SHP77 treated with DMSO at 0.1 percent for 48 hours (cell line): ENCODE results near the gene NAP1L1.
"Not testable (repeated sequence)": the region's sequence is repeated elsewhere in the genome, so short reads cannot be mapped to it uniquely, and the experiment has no call there.

Experiments used
- DNase-seq: peaks from one replicate; lab custom pipeline; 2025; lab: John Stamatoyannopoulos, UW

NAP1L1 gene

DNA sequence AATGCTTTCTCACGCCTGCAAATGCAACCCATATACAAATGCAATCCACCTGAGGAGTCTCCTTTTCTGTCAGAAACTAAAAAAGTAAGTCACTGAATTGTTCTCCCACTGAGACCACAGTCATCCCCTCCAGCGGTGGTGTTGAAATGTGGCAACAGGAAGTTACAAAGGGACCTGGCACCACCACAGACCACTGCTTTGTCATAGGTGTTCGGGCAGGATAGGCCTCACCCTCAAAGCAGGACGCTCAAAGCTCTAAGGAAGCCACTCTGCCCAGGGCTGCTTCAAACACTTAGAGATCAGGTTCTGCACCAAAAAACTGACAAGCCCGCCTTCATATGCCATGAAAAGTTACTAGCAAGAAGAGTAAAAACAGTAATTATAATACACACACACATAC lies 64.2 kb downstream of the NAP1L1 start:
- no peak for DNase-seq

- no peak for DNase-seq
These were observed 65.8 kb downstream of the NAP1L1 start for GRCh38 chr12:76018672-76019071.

DNA sequence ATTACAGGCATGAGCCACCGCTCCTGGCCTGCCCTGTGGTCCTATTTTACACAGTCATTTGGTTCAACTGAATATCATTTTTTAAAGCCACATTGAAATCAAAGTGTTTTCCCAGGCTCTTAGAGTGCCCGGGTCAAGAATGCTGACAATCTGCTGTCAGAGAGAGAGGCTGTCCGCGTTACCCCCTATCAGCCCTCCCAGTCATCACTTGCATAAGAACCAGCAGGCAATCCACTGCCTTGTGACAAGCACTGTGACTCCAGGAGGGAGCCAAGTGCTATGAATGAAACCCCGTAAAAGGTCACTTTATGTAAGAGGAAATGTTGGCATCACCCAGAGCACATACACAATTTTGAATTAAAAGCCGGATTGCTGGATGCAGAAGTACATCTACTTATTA lies 66.4 kb downstream of the NAP1L1 start:
- DNase-seq = no peak

DNA sequence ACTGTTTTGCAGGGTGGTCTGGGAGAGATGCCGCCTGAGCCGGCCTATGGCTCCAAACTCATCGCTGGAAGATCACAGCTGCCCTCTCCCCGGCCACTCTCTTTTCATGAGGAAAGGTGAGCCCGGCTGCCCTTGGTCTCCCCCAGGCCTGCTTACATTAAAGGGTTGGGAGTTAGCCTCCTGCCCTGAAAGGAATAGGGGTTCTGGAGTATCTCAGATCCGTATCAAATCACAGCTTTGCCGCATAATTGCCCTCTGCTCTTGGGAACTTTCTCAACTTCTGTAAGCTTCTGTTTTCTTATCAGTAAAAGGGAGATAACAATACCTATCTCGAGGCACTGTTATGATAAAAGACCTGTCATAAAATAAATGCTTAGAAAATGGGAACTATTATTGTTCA lies 70.5 kb downstream of the NAP1L1 start:
- no peak for DNase-seq

- DNase-seq = no peak
These were observed 70.9 kb downstream of the NAP1L1 start for GRCh38 chr12:76013603-76014002.

DNA sequence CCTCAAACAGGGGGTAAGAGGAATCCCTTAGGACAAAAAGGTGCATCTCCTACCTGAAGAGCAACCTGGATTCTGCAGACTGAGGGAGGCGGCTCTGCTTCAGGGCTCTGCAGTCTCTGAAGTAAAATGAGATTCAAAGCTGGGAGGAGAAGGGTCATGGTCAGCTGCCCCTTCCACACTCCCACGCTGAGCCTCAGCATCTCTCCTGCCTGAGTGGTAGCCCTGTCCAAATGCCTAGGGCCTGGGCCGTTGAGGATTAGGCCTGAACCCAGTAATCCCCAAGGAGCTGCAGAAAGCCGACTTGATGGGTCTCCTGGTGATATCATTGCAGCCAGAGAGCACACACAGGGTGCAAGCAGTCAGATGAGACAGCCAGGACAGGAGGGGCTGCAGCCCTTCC lies 71.8 kb downstream of the NAP1L1 start:
- DNase-seq = no peak

- DNase-seq = no peak
These were observed 73.6 kb downstream of the NAP1L1 start for GRCh38 chr12:76010732-76011458.

DNA sequence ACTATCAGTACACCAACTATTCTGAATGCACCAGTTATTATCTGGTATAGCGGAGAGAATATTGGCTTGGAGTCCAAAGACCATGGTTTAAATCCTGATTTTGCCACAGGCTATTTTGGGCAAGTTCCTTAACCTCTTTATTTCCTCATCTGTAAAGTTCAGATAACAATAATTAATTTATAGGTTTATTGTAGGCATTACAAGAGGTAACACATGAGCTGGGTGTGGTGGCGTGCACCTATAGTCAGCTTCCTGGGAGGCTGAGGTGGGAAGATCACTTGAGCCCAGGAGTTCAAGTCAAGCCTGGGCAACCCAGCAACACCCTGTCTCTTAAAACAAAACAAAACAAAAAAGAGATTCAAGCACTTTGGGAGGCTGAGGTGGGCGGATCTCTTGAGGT lies 76.1 kb downstream of the NAP1L1 start:
- DNase-seq = no peak

DNA sequence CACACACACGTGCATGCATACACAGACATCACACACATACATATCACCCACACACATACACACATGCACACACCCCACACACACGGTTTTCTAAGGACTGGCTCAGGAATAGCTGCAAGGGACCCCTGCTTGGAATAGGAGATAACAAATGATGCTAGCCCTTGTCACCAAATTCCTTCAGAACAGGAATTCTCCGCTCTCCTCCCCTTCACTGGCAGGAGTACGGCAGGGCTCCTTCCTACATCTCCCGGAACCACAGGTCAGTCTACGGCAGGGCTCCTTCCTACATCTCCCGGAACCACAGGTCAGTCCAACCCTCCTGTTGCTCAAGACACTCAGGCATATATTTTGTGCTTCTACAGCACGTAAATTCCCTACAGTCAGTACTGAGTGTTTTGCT lies 76.8 kb downstream of the NAP1L1 start:
- DNase-seq = no peak

DNA sequence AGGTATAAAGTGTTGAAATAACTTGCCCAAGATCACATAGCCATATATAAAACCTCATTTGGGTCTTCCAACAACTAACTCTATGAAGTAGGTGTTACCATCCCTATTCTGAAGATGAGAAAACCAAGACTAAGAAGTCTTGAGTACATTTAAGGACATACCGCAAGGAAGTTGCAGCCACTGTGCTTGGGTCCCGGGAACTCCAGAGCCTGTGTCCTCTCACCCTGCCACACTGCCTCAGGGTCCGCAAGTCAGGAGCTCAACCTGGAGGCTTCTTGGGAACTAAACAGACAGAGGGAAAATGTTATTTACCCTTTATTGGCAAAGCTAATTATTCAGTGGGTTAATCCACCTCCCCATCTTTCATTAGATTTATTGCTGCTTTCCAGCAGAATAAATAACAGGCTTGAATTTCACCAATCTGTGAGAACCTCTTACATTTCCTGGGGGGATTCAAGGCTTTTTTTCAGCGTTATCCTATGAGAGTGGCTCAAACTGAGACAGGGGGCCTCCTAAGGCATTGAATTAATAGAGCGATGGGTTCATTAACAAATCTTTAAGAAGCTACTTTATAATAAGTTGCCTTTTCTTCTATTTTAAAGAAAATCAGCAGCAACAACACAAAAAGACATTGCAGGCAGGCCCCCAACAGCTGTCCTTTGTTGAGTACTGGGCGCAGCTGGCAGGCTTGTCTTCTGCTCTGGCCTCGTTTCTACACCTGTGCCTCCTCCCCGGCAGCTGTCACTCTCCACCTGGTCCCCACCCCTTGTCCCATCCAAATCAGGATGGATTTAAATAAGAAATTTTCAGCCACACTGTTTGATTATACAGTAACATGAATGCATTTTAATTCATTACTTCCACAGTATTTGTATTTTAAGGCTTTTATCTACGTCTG lies 78.2 kb downstream of the NAP1L1 start:
- peak; percentile 45 for DNase-seq

GRCh38 chr12:76003355-76003638 lies 81.2 kb downstream of the NAP1L1 start:
- DNase-seq = no peak

DNA sequence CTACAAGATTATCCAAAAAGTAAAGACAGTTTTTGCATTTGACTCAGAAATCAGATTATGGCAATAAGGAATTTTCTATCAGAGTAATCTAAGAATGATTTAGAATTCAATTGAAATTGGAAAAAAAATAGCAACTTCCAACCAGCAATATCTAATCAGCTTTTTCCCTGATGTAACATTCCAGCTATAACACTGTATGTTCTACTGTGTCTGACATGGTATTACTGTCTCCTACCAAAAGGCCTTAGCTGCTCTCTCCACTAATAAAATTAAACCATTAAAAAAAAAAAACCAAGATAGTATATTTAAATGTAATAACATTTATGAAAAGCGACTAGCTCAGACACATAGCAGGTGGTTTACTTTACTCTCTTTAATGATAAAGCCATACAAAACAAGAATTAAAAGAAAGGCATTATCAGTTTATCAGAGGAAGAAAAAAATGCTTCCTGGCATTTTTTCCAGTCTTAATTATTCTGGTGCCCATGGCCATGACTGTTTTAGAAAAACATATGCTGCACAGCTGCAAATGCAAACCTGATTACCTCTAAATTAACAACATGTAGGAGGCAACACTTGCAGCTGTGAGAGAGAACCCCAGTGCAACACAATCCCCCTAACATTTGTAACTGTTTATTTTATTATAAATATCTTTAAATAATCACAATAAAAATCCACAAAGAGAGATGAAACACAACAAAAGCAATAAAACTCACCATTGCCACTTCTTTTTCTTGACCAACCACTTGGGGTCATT lies 81.7 kb downstream of the NAP1L1 start:
- no peak for DNase-seq

DNA sequence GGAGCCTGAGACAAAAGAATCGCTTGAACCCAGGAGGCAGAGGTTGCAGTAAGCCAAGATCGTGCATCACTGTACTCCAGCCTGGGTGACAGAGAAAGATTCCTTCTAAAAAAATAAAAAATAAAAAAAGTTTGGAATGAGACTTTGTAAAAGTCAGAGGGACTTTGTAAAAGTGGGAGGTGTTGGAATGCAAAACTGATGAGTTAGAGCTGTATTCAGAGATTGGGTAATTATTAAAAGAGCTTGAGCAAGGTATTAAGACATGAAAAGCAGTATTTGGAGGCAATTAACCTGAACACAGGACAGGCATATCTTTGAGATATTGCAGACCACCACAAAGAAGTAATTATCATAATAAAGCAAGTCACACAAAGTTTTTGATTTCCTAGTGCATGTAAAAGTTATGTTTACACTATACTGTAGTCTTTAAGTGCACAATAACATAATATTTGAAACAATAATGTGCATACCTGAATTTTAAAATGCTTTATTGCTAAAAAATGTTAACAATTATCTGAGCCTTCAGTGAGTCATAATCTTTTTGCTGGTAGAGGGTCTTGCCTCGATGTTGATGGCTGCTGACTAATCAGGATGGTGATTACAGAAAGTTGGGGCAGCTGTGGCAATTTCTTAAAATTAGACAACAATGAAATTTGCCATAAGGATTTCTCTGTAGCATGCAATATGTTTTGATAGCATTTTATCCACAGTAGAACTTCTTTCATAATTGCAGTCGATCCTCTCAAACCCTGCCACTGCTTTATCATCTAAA lies 86.0 kb downstream of the NAP1L1 start:
- no peak for DNase-seq

- DNase-seq = no peak
These were observed 86.8 kb downstream of the NAP1L1 start for GRCh38 chr12:75997658-75998057.

GRCh38 chr12:75996861-75997447 lies 87.5 kb downstream of the NAP1L1 start:
- no peak for DNase-seq

DNA sequence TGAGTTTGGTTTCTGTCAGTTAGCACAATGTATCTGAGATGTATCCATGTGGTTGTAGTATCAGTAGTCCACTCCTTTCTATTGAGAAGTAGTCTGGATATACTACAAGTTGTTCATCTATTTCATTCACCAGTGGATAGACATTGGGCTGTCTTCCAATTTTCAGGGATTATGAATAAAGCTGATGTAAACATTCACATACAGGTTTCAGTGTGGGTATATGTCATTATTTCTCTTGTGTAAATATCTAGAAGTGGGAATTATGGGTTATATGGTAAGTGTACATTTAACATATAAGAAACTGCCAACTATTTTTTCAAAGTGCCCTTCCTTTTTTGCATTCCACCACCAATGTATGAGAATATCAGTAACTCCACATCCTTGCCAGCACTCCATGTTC lies 88.8 kb downstream of the NAP1L1 start:
- DNase-seq = no peak

DNA sequence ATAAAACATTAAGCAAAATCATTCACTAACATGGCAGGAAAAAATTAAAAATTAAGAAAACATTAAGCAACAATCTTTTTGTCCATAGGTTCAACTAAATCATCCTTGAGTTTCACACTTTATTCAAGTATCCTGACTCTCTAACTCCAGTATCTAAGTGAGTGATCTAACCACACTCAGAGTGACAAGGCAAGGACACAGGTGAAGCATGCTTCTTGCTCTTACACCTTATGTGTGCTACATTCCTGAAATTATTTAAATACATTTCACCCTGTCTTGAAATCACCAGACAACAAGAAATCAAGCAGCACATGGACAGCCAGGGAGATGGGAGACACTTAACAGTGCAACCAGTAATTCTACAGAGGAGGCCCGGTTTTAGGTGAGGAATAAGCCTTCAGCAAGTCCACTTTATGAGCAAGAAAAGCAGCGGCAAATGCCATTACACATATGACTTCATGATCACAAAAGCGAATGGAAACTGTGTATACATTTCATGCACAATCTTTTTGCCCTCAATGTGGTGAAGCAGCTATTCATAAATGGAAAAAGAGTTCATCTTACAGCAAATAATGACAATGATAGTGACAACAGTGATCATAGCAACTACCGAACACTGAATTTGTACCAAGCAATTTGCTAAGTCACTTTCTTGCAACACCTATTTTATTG lies 90.3 kb downstream of the NAP1L1 start:
- no peak for DNase-seq

- DNase-seq = no peak
These were observed 92.7 kb downstream of the NAP1L1 start for GRCh38 chr12:75991753-75992152.

DNA sequence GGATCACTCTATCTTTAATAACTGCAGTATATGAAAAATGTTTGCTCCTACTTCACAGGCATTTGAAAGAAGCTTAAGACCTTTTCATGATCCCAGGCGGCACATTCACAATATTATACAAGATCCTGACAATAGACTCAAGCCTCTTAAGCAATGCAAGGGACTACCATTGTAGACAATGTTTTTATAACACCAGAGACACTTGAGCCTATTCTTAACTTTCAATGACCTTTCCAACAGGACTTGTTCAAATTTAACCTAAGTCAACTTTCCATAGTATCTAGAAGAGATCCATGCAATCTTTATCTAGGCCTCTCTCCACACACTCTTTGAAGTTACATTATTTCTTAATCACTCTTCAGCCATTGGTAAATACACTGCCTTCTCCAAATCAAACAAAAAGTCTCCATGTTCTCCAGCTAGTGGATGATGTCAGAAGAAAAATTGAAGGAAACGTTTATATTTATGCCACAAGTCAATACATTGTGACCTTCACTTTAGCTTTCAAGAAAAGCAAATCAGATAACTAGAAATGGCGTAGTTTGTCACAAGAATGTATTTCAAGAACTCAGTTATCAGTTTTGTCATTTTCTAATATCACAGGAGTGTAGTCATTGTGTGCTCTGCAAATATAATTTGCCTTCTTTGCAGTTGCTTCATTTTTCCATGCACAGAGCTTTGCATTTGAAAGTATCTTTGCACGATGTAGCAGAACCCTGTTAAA lies 94.1 kb downstream of the NAP1L1 start:
- DNase-seq = no peak

DNA sequence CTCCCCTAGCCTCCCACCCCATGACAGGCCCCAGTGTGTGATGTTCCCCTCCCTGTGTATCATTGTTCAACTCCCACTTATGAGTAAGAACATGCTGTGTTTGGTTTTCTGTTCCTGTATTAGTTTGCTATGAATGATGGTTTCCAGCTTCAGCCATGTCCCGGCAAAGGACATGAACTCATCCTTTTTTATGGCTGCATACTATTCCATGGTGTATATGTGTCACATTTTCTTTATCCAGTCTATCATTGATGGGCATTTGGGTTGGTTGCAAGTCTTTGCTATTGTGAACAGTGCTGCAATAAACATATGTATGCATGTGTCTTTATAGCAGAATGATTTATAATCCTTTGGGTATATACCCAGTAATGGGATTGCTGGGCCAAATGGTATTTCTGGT lies 96.8 kb downstream of the NAP1L1 start:
- not testable (repeated sequence) for DNase-seq
